Glomerular visceral epithelial cell (primary cell): ENCODE measurements around the gene CEP295NL.

Experiments
- DNase-seq: peaks from one replicate; pipeline ENCODE4 v3.0.0-alpha.2; 2016; ENCODE audit errors: extremely low spot score

CEP295NL gene

DNA sequence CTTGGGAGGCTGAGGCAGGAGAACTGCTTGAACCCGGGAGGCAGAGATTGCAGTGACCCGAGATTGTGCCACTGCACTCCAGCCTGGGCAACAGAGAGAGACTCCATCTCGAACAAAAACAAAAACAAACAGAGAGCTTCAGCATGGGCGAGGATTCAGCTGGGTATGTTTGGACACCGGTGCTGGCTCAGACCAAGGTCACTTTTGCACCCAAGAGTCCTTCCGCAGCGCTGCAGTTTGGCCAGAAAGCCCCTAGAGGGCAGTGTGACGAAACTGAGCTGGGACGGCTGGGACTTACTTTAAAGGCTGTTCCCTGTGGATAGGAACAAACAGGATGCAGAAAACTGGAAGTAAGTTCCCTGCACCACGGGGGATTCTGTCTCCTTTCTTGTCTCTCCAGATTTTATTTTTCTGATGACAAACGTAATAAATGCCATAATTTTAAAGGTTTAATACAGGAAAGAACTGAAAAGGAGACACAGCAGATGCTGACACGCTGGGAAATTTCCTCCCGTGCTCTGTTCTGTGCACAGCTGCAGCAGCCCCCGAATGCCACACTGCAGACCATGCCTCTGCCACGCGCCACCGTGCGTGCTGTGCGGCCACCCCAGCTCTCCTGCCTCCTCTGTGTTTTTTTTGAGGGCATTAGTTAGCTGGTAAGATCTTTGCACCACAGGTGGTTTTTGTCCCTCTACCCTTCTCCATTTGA, 37.2 kb downstream of the CEP295NL start:
- peak; percentile 80 for DNase-seq

DNA sequence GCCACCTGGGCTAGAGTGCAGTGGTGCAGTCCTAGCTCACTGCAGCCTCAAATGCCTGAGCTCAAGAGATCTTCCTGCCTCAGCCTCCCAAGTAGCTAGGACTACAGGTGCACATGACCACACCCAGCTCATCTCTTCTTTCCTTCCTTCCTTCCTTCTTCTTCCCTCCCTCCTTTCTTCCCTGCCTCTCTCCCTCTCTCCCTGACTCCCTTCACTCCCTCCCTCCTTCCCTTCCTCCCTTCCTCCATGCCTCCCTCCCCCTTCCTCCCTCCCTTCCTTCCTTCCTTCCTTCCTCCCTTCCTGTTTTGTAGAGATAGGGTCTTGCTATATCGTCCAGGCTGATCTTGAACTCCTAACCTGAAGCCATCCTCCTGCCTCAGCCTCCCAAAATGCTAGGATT, 38.9 kb downstream of the CEP295NL start:
- no peak for DNase-seq

DNA sequence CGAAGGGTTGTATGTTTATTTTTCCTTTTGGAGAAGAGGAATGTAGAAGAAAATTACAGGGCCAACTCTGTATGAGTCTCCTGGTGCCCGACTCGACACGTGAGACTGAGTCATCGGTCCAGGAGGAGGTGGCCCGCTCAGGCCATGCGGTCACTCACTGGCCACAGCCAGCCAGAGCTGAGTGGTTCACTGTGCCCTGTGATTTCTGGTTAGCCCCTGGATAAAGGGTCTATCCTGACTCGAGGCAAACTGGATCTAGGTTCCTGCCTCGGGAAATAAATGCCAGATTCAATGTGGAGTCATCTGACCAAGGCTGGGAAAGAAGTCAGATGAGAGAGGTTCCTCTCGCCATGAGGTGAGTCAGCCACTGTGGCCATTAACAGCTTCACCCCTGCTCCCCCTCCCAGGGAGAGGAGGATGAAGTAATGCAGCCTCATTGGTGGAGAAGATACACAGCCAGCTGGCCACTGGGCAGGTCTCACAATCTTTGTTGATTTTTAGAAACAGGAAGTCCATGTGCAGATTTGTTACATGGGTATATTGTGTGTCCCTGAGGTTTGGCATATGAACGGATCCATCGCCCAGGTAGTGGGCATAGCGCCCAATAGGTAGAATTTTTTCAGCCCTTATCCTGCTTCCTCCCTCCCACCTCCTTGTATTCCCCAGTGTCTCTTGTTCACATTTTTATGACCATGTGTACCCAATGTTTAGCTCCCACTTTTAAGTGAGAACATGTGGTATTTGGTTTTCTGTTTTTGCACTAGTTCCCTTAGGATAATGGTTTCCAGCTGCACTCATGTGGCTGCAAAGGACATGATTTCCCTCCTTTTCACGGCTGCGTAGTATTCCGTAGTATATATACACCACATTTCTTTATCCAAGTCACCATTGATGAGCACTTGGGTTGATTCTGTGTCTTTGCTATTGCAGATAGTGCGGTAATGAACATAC, 40.7 kb downstream of the CEP295NL start:
- peak; percentile 96 for DNase-seq

DNA sequence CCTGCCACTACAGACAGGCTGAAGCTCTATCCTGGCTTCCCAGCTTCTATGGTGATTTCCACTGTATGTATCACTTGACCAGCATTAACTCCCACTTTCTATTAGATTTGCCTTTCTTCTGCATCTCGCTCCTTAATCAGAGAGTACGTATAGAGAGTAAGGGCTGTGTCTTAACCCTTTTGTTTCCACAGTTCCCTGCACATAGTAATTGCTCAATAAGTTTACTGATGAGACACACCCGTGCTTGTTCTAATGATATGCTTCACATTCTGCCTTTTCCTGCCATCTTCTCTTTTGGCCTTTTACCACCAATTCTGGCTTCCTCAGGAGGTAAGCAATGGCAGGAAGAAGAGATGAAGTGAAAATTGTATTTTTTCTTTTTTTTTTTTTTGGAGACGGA, 41.8 kb downstream of the CEP295NL start:
- DNase-seq: no peak

DNA sequence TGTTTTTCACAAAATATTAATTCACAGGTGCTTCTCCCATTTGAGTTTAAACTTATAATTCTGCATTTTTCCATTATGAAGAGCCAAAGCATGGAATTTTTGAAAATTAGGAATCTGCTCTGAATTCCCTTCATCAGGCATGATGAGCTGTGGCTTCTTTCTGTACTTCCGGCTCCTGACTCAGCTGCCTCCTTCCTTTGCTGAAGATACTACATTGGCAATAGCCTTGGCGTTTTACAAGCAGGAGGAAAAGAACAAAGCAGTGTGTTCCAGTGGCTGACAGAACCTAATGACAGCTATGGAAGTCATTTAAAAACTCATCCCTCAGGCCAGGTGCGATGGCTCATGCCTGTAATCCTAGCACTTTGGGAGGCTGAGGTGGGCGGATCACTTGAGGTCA, 44.0 kb downstream of the CEP295NL start:
- DNase-seq: no peak

DNA sequence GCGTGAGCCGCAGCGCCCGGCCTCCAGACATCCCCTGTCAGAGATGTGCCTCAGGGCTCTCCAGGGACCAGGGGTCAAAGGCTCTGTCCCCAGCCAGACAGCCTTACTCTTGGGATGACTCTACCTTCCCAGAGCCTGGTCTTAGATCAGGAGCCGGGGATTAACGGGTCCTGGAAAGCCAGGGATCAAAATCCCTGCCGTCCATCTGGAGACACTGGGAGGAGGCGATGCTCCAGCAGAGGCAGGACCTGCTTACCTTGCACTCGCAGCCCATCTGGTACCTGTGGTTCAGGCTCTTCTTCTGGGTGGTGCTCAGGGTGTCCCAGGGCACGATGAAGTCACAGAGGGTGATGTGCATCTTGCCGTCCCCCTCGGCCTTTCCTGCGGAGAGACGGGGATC, 45.7 kb downstream of the CEP295NL start:
- DNase-seq: no peak

DNA sequence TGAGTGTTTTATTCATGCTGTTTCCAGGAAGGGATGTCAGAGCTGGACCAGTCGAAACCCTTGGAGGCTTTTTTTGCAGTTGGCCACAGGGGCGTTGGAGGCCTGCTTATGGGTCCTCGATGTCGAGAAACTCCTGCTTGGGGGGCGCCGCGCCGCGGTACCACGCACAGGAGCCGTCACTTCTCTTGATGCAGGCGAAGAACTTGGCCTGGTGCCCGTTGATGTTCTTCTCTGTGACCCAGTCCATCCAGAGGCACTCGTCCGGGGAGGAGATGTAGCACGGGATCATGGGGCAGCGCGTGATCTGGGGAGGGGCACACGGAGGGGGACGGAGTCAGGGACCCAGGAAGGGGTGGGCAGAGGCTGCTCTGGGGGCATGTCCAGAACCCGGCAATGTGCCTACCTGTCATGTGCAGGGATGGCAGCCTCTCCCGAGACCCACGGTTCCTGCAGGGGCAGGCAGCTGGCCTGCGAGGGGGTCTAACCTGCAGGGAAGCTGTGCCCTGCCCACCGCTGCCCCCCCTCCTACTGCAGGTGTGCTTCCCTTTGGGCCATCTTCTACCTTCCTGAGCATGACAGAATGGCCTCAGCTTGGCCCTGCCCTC, 47.3 kb downstream of the CEP295NL start:
- no peak for DNase-seq

DNA sequence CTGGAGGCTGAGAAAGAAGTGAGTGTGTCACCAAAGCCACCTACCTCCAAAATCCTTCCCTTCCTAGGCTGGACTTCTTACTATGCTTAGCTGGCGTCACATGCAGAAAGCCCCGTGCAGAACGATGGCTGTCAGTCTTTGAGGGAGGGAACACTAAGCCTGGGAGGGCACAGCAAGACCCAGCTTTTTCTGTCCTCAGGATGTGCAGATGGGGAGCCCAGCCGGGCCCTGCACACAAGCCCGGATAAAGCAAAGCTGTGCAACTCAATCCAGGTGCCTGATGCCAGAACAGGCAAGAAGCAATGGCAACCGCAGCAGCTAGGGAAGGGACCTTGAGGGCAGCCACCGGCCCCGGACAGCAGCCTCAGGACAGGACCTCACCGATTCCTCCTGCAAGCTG, 48.5 kb downstream of the CEP295NL start:
- no peak for DNase-seq

DNA sequence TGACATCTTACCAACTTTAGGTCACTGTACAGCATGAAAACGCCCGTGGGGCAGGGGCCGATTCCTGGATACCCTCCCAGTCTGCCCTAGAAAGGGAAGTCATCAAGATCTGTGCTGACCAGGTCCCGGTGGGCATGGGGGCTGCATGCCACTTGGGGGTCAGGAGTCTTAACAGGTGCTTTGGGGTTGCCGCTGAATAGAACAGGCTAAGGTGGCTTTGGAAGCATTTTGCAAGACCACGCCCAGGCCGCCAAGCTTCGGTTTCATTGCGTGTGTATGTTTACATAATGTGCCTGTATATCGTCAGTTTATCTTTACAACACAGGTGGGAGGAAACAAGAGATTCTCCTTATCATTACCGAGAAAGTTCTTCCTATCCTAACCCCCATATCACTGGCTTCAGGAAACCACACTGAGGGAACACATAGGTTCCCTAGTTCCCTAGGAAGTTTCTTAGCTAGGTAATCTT, 49.0 kb downstream of the CEP295NL start:
- DNase-seq: no peak

DNA sequence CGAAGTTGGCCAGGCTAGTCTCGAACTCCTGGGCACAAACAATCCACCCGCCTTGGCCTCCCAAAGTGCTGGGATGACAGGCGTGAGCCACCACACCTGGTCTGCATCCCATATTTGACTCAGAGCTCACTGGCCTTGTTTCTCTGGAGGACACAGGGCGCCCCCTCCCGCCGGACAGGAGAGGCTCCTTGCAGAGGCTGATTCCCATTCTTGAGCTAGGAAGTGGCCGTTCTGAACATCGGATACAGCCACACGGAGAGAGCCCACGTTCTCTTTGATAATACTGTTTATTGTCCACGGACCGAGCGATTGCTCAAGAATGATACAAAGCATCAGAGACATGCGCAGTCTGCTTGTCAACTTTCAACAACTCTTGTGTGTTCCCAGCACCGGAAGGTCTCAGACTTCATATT, 50.3 kb downstream of the CEP295NL start:
- DNase-seq: no peak

DNA sequence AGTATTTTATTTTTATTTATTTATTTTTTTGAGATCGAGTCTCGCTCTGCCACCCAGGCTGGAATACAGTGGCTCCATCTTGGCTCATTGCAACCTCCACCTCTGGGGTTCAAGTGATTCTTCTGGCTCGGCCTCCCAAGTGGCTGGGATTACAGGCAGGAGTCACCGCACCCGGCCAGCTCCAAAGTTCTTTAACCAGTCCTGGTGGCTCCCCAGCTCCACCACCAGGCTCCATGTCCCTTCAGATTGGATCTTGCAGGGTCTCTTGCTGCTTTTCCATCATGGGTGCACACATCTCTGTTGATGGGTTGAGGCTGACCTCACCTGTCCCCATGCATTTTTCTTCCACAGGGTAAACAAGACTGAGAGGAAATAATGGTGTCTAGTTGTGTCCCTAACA, 54.0 kb downstream of the CEP295NL start:
- DNase-seq: no peak

DNA sequence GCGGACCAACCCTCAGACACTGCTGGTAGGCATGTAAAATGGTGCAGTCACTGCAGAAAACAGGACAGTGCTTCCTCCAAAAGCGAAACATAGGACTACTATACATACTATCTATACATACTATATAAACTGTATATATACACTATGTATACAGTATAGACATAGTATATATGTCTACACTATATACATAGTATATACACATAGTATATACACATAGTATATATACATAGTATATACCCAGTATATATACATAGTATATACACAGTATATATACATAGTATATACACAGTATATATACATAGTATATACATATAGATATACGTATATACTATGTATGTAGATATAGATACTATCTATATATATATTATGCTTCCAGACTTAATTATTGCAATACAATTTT, 55.9 kb downstream of the CEP295NL start:
- DNase-seq: no peak

DNA sequence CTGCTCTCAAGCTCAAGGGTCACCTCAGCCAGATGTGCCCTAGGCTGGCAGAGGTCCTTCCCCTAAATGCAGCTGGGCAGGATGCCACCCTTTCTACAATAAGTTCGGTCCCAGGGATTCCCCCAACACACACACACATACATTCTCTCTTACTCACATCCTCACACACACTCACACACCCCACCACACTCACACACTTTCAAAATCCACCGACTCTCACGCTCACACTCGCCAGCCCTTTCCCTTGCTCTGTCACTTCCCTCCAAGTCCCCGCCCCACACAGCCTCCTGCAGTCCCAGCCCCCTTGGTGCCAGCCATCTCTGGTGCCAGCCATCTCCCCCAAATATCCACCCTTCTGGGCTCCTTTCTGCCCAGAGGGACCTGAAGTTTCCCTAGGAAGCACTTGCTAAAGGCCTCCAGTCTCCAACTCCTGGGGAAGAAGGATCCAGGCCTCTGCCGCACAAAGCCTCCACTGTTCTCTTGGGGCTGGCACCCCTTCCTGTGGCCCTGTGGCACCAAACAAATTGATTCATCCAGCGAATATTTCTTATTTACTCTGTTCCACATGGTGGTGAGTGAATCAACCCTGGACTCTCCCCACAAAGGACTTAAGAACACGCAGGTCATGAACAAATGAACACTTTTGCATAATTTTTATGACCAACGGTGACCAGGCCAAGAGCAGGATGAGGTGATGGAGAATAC, 58.5 kb downstream of the CEP295NL start:
- DNase-seq: peak; percentile 44

DNA sequence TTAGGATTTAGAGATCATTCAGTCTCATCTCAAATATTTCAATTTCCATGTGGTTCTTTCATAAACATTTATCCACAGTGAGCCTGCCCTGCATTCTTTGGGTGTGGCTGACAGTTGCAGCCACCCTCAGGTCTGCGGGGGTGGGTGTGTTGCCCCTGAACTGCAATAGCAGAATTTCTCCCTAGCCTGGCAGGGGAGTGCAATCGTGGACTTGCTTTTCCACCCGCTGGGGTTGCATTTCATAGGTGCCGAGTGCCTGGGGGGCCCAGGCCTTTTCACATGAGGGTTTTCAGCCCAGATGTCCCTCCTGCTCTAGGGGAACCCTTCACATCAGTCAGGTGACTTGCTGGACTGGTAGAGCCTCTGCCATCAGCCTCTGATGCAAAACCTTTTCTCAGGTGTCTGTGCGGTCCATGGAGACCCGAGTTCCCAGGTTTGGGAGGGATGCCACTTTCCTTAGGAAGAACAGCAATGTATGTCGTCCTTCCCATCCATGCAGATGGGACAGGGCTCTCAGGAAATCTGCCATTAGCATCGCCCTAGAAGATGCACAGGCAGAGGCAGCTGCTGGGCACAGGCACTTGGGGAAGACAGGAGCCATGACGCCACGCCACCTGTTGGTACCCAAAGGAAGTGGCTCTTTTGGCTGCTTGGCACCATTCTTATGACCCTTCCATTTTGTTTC, 60.0 kb downstream of the CEP295NL start:
- peak; percentile 42 for DNase-seq

DNA sequence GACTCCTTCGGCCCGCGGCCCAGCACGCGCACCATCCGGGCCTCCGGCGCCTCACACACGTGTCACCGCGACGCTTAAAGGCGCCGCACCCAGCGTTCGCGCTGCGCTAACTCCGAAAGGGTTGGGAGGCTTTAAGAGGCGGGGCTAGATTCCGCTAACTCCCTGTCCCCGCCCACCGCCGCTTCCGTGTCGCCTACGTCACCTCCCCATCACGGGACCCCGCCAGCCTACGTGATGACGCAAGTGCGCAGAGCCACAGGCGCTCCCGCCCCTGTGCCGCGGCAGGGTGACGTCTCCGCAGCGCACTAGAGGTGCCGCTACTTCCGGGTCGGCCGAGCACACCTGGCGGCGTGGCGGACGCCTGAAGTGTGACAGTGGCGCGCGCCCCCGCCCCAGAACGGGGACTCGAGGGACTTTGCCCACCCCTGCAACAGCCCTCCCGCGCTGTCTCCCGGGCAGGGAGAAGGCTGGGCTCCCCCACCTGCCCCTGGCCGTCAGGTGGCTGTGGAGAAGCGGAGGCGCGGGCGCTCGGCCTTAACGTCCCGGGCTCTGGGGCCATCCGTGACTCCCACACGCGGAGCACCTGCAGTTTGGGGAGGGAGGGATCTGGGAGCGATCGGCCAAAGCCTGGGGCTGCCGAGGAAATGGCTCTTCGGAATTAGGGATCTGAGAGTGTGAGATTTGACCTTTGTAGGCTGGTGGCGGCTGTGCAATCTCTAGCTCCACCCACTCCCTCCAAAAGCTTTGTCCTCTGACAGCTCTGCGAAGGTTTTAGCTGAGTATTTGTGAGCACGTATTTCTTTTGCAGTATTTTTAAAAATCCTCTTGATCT, 62.0 kb downstream of the CEP295NL start, which contains the start of gene USP36:
Gene USP36 (minus strand): TSS at position 35 of the 832 bp plus-strand sequence. CDS start 4,451 bp downstream, outside the sequence.
- DNase-seq: peak; percentile 99
